ENCODE measurements around the gene TBL1Y.
"Not testable (repeated sequence)": the region's sequence is repeated elsewhere in the genome, so short reads cannot be mapped to it uniquely, and the experiment has no call there.

The TBL1Y gene

DNA sequence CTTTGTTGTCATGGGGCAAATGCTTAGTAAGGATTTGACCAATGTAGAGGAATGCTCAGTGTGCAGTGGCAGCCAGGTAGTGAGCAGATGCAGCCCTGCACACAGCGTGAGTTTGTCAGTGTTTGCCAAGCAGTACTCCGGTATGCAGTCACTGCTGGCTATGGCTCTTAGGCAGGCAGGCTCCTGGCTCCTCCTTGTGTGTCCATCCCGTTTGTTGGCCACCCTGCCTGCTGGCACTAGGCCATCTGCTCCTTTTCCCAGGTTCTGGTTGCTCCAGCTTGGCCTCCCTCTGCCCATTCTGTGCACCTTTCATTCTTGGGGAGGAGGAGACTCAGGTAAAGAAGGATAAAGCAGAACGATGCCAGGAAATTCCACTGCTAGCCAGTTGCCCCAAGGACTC, 106.0 kb downstream of the TBL1Y start:
- TF ChIP-seq POLR2A (IDR thresholded peaks at IDR 0.05; ENCODE audit: low read depth, low read length) (no peak), POLR2AphosphoS5 (IDR thresholded peaks at IDR 0.05; ENCODE audit: low read depth, low read length) (no peak), TAF1 (IDR thresholded peaks at IDR 0.05; ENCODE audit: borderline replicate concordance, low read depth, low read length) (no peak)
- DNase-seq (ENCODE audit: insufficient read length) (no peak), FAIRE-seq (no peak)

DNA sequence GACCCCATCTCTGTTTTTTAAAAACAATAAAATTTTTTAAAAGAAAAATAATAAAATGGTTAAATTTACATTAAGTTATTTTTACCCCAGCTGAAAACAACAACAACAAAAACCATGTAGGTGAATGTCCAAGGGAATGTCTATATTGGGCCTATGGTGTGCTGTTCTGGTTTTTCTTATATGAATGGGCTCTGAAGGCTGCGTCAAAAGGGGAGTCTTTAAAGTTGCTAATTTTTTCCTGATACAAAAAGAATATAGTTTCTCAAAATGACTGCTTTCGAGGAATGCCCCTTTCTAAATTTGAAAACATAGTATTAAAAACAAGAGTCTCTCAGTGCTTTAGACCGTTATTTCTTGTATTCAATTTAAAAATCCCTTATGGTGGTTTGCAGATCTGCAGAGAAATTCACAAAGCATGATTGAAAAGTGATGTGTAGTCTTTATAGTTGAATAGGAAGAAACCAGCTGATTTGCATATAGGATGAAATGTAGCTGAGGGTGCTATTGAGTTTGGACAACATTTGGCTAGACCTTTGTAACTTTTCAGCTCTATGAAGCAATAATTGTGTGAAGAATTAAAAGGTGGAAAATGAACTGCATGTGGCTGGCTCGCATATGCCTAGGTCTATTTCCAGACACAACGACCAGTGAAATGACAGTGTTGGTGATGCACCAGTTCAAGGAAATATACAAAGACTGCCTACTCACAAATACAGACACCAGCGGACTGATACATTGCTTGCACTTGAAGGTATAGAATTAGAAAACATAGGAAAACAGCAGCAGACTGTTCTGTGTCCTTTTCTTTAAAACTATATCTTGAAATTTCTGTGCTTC, 107.0 kb downstream of the TBL1Y start:
- no peak for TF ChIP-seq POLR2AphosphoS5 (IDR thresholded peaks at IDR 0.05; ENCODE audit: low read depth, low read length)
- no peak for TF ChIP-seq TAF1 (IDR thresholded peaks at IDR 0.05; ENCODE audit: borderline replicate concordance, low read depth, low read length)
- TF ChIP-seq POLR2A (IDR thresholded peaks at IDR 0.05; ENCODE audit: low read depth, low read length) = no peak
- FAIRE-seq (no peak), DNase-seq (ENCODE audit: insufficient read length) (no peak)

DNA sequence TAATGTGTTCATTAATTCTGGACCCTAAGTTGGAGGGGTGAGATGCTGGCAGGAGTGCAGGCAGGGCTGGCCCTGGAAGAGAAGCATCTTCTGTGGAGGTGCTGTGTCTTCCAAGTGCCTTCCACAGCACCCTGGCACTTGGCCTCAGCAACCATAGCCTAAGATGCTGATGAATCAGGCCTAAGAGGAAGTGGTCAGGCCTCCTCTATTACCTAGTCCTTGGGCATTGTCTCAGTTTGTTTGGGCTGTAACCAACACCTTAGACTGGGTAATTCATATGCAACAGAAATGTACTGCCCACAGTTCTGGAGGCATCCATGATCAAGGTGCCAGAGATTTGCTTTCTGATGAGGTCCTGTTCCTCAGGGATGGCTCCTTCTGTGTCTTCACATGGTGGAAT, 128.5 kb downstream of the TBL1Y start:
- no peak for FAIRE-seq
- DNase-seq (ENCODE audit: insufficient read length) = no peak
- TF ChIP-seq POLR2AphosphoS5 (IDR thresholded peaks at IDR 0.05; ENCODE audit: low read depth, low read length) (no peak), POLR2A (IDR thresholded peaks at IDR 0.05; ENCODE audit: low read depth, low read length) (no peak), TAF1 (IDR thresholded peaks at IDR 0.05; ENCODE audit: borderline replicate concordance, low read depth, low read length) (no peak)

DNA sequence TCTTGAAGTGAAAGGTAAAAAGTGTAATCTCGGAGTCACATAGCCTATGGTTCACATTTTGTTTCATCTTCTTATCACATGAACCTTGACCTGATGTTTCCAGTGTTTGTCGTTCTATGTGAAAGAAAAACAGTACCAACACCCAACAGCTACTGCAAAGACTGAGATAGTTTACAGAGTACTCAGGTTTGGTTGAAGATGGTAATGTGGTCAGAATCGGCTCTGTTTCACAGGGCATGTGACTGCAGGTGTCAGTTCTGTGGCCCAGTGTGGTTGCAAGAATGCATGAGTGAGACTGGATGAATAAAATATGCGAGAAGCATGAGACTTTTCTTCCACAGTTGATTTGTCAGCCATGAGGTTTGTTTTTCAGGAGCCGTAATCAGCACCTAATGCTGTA, 130.2 kb downstream of the TBL1Y start:
- FAIRE-seq (no peak), DNase-seq (ENCODE audit: insufficient read length) (no peak)
- no peak for TF ChIP-seq POLR2AphosphoS5 (IDR thresholded peaks at IDR 0.05; ENCODE audit: low read depth, low read length)
- no peak for TF ChIP-seq TAF1 (IDR thresholded peaks at IDR 0.05; ENCODE audit: borderline replicate concordance, low read depth, low read length)
- TF ChIP-seq POLR2A (IDR thresholded peaks at IDR 0.05; ENCODE audit: low read depth, low read length) = no peak

DNA sequence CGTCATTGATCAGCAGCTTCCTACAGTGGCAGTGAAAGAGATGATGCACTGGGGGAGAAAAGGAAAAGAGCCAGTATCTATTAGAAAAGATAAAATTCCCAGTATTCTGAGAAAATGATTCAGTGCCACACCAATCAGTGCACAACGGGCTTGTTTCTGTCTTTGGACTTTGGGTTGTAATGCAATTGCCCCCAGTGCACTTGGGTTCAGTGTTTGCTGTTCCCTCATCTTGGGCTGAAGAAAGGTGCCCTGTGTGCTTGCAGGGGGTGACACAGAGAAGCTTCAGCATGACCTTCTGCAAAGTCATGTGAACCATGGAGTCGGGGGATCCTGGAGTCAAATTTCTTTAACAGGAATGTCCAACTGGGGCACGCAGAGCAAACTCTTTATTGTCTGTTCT, 131.5 kb downstream of the TBL1Y start:
- DNase-seq (ENCODE audit: insufficient read length) (no peak), FAIRE-seq (no peak)
- no peak for TF ChIP-seq TAF1 (IDR thresholded peaks at IDR 0.05; ENCODE audit: borderline replicate concordance, low read depth, low read length)
- TF ChIP-seq POLR2AphosphoS5 (IDR thresholded peaks at IDR 0.05; ENCODE audit: low read depth, low read length) = no peak
- no peak for TF ChIP-seq POLR2A (IDR thresholded peaks at IDR 0.05; ENCODE audit: low read depth, low read length)

DNA sequence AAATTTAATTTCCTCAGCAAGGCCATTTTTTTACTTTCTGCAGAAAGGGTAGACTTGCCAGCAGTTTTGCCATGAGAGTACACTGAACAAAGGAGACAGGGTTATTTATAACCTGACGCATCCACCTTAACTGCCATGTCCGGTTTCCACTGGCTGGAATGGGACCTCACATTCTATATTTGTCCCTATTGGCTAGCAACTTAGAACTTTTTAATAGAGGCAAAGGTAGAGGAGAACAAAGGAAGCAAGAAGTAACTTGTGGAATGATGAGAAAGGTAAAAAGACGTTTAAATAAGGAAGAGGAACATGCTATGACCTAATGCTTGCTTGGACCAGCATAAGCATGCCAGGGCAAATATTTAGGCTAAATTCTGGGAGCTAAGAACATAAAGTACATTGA, 142.0 kb downstream of the TBL1Y start:
- FAIRE-seq; DNase-seq (ENCODE audit: insufficient read length): not testable (repeated sequence)

DNA sequence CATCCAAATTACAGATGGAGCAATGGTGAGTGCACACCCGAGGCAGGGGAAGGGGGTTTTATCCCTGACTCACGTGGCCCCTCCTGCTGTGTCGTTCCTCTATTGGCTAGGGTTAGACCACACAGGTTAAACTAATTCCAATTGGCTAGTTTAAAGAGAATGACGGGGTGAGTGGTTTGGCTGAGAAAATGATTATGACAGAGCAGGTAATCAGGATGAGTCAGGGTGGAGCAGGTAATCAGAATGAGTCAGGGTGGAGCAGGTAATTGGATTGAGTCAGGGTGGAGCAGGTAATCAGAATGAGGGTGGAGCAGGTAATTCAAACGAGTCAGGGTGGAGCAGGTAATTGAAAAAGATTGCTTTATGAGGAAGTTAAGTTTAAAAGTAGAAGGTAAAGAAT, 146.4 kb downstream of the TBL1Y start:
- TF ChIP-seq TAF1 (IDR thresholded peaks at IDR 0.05; ENCODE audit: borderline replicate concordance, low read depth, low read length) (no peak), POLR2AphosphoS5 (IDR thresholded peaks at IDR 0.05; ENCODE audit: low read depth, low read length) (no peak), POLR2A (IDR thresholded peaks at IDR 0.05; ENCODE audit: low read depth, low read length) (no peak)
- DNase-seq (ENCODE audit: insufficient read length) = no peak
- no peak for FAIRE-seq

DNA sequence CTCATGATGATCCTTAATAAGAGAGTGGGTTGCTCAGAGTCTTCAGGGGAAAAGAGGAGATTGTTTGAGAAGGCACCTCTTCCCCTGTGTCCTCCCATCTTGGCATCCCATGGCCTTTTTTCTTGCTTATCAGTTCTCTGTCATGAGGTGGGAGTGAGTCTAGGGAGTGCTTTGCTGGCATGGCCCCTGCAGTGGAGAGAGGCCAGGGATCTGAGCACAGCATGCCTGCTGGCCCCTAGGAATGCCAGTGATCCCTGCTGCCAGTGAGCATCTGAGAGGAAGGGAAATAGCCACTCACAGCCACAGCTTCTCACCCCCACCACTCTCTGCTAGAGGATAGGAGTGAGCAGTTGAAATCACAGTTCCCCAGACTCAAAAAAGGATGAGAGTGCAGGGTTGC, 168.2 kb downstream of the TBL1Y start:
- no peak for TF ChIP-seq POLR2AphosphoS5 (IDR thresholded peaks at IDR 0.05; ENCODE audit: low read depth, low read length)
- TF ChIP-seq TAF1 (IDR thresholded peaks at IDR 0.05; ENCODE audit: borderline replicate concordance, low read depth, low read length) = no peak
- no peak for TF ChIP-seq POLR2A (IDR thresholded peaks at IDR 0.05; ENCODE audit: low read depth, low read length)

DNA sequence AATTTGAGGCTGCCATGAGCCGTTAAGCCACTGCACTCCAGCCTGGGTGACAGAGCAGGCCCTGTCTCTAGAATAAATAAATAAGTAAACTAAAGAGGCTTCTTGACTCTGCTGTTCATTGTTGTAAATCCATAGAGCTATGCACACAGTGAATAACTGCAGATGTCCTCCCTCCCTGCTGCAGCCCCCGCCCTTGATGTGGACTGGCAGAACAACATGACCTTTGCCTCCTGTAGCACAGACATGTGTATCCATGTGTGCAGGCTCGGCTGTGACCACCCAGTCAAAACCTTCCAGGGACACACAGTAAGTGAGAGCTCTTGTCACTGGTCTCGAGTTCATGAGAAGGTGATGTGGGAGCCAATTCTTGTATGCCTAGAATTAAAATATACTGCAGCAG, 170.1 kb downstream of the TBL1Y start:
- not testable (repeated sequence) for FAIRE-seq; DNase-seq (ENCODE audit: insufficient read length)

More for the DNA sequence above, 168.2 kb downstream of the TBL1Y start:
- no peak for FAIRE-seq
- DNase-seq (ENCODE audit: insufficient read length) = no peak

DNA sequence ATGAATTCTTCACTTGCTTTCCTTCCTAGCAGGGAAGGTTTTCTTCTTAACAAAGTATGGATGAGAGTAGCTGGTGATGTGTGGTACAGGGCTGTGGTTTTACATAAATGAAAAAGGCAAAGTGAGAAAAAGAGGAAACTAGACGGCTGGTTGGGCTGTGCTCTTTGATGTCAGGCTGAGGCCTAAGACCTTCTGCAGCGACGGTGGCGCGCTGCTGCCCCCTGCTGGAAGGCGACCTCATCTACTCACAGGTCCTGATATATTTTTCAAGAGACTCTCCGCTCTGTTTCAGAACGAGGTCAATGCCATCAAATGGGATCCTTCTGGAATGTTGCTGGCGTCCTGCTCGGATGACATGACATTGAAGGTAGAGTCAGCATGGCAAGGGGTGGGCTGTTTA, 175.1 kb downstream of the TBL1Y start:
- no peak for FAIRE-seq
- TF ChIP-seq POLR2A (IDR thresholded peaks at IDR 0.05; ENCODE audit: low read depth, low read length) (no peak), POLR2AphosphoS5 (IDR thresholded peaks at IDR 0.05; ENCODE audit: low read depth, low read length) (no peak), TAF1 (IDR thresholded peaks at IDR 0.05; ENCODE audit: borderline replicate concordance, low read depth, low read length) (no peak)

DNA sequence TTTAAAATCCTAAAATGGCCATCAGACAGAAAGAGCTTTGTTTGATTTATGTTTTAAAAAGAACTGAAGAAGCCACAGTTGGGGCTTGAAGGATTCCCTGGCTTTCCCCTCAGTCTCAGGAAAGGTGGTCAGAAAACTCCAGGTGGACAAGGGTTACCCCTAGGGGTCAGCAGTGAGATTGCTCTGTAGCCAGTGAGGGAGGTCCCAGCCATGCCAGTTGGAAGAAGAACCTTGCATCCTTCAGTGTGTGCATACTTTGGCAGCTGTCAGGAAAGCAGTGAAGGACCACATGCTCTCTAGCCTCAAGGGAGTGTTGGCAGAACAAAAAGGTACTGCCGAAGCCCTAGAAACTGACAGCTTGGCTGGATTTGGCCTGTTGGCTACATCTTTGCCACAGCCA, 182.3 kb downstream of the TBL1Y start:
- no peak for FAIRE-seq
- TF ChIP-seq POLR2AphosphoS5 (IDR thresholded peaks at IDR 0.05; ENCODE audit: low read depth, low read length) = no peak
- no peak for TF ChIP-seq TAF1 (IDR thresholded peaks at IDR 0.05; ENCODE audit: borderline replicate concordance, low read depth, low read length)
- TF ChIP-seq POLR2A (IDR thresholded peaks at IDR 0.05; ENCODE audit: low read depth, low read length) = no peak
- DNase-seq (ENCODE audit: insufficient read length) = no peak

More for the DNA sequence above, 175.1 kb downstream of the TBL1Y start:
- no peak for DNase-seq (ENCODE audit: insufficient read length)

DNA sequence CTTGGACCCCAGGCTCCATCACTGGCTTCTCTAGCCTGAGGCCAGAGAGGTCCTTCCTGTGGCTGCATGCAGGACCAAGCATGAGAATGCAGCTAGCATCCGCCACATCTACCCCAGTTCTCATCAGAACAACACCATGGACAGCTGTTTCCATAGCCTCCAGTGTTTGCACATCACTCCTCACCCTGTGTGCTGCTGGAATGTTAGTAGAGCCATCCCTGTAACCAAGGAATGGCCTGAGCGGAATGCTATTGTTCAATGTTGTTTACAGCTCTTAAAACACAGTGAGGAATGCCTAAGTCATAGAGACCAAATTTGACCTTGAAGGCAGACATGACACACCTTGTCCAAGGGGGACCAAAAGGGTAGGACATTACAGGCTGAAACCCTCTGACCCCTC, 183.9 kb downstream of the TBL1Y start:
- TF ChIP-seq POLR2AphosphoS5 (IDR thresholded peaks at IDR 0.05; ENCODE audit: low read depth, low read length) = no peak
- TF ChIP-seq TAF1 (IDR thresholded peaks at IDR 0.05; ENCODE audit: borderline replicate concordance, low read depth, low read length) = no peak
- no peak for TF ChIP-seq POLR2A (IDR thresholded peaks at IDR 0.05; ENCODE audit: low read depth, low read length)
- DNase-seq (ENCODE audit: insufficient read length) = no peak
- FAIRE-seq = no peak

DNA sequence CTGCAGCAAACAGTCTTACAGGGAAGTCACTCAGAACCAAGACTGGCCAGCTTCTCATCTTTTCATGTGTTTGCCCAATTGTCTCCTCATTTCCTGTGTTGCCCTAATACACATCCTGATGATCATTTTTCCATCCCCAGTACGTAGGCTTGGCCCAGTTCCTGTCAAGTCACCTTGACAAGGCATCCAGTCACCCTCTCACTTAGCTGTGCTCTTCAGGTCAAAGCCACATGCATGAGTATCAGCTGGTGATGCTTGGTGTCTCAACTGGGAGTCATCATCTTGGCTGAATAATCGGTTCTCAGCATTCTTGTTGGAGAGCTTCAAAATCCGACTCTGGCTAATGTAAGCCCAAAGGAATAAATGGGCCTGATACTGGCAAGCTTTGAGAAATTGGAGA, 186.5 kb downstream of the TBL1Y start:
- FAIRE-seq = no peak
- no peak for TF ChIP-seq TAF1 (IDR thresholded peaks at IDR 0.05; ENCODE audit: borderline replicate concordance, low read depth, low read length)
- no peak for TF ChIP-seq POLR2A (IDR thresholded peaks at IDR 0.05; ENCODE audit: low read depth, low read length)
- no peak for TF ChIP-seq POLR2AphosphoS5 (IDR thresholded peaks at IDR 0.05; ENCODE audit: low read depth, low read length)

More for the DNA sequence above, 186.5 kb downstream of the TBL1Y start:
- no peak for DNase-seq (ENCODE audit: insufficient read length)

Measured in GM12892 (cell line).